ENCODE measurements around the gene SPACA4. TPM values are rescaled to one million over a fixed set of nuclear protein-coding genes. Genes with fewer than 3 reads are reported as not detected.
A peak's percentile ranks its signal among the peaks of the same experiment; 100 is the strongest.

Gene SPACA4
- polyA plus RNA-seq, 1 experiment: not detected

DNA sequence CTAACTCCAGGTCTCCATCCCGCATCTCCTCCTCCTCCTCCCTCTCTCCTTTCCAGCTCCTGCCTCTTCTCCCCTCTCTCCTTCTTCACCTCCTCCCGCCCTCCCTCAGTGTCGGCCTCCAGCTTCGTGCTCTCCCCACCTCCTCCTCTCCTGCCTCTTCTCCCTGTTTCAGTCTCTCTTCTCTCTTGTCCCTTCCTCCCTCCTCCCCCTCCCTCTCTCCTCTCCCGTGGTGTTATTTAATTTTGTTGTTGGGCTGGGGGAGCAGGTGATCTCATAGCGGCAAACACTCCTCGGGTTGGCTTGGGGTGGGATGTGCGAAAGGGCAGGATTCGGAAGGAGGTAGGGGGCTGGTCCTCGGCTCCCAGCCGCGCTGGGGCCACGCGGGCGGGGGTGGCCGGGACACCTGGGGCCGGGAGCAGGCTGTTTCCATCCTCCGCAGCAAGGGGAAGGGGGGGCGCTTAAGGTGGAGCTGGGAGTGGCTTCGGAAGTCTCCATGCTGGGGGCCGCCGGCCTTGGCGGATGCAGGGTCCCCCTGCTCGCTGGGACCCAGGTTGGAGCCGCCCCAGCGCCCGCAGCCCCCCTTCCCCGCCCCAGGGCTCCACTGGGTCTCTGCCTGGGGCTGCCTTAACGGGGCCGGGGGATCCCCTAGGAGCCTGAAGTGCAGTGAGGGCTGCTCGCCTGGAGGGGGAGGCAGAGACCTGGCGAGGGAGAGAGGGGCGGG lies 39.6 kb downstream of the SPACA4 start, which contains the start of gene CA11:
Gene CA11, minus strand, starts transcription at position 187 of the 721 bp plus-strand sequence. CDS start 555 bp downstream, outside the sequence.
- ChIA-PET CTCF (interaction anchor here (0.8 to 2.3 kb wide), 10 partner anchors 10 to 324 kb away, joined by 3 to 19 read pairs (median 6); partner anchors contain the start of gene HSD17B14), POLR2A (interaction anchor here (0.5 to 2.4 kb wide), 9 partner anchors 9 to 198 kb away, joined by 3 to 11 read pairs (median 5); partner anchors contain the start of genes DBP, RPL18 and SPHK2)
- peaks cover 2% of the 10 kb centered on the region for H3K27me3 ChIP-seq (ENCODE audit: control insufficient read depth, insufficient read depth, low read length)
- peak within 1 kb of the TSS; percentile 21 for H3K27ac ChIP-seq (ENCODE audit: low read depth, low read length)
- H3K4me3 ChIP-seq (ENCODE audit: low read depth, low read length): peak within 1 kb of the TSS; percentile 60
- no peak for DNase-seq (ENCODE audit: low read depth, low spot score)
- H3K9me3 ChIP-seq (ENCODE audit: control insufficient read depth, insufficient read depth, low read length): 0 out of 2 replicates have a peak, but pooled peaks cover under 1% of the 10 kb centered on the region
- TF ChIP-seq CTCF (IDR thresholded peaks at IDR 0.05; ENCODE audit: low read depth, low read length): peak; percentile 84

GRCh38 chr19:48646722-48647216 lies 40.2 kb downstream of the SPACA4 start:
- 0 out of 2 replicates have a peak, but pooled peaks cover 6% of the 10 kb centered on the region for H3K9me3 ChIP-seq (ENCODE audit: control insufficient read depth, insufficient read depth, low read length)
- CTCF ChIA-PET: interaction anchor here (1.3 to 2.3 kb wide), 3 partner anchors 141 to 197 kb away, joined by 3 to 19 read pairs (median 9); no protein-coding TSS in a partner anchor
- H3K27ac ChIP-seq (ENCODE audit: low read depth, low read length): no peak overlapping the region
- peak overlapping the region; percentile 44 for H3K4me3 ChIP-seq (ENCODE audit: low read depth, low read length)
- no peak for DNase-seq (ENCODE audit: low read depth, low spot score)
- H3K27me3 ChIP-seq (ENCODE audit: control insufficient read depth, insufficient read depth, low read length): peaks cover 2% of the 10 kb centered on the region
- POLR2A ChIA-PET: interaction anchor here (0.6 to 2.4 kb wide), 3 partner anchors 28 to 198 kb away, joined by 8 to 11 read pairs (median 10); partner anchors contain the start of genes RPL18 and SPHK2
- TF ChIP-seq CTCF (IDR thresholded peaks at IDR 0.05; ENCODE audit: low read depth, low read length): no peak

DNA sequence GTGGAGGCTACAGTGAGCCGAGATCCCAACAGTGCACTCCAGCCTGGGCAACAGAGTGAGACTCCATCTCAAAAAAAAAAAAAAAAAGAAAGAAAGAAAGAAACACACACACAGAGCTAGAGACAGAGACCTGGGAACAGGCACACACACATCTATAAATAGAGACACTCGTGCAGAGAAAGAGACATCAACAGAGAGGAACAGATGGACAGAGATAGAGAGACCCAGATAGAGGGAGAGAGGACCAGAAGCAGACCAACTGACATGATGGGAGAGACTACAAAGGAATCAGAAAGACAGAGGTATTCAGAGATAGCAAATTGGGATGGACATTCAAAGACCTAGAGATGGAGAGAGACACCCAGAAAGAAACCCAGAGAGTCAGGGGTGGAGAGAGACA lies 41.6 kb downstream of the SPACA4 start:
- H3K4me3 ChIP-seq (ENCODE audit: low read depth, low read length): no peak overlapping the region
- ChIA-PET POLR2A (interaction anchor here (0.6 to 1.1 kb wide), 2 partner anchors 224 to 270 kb away, joined by 3 read pairs; partner anchors contain the start of gene PPP1R15A), CTCF (no interaction called here)
- H3K9me3 ChIP-seq (ENCODE audit: control insufficient read depth, insufficient read depth, low read length): 0 out of 2 replicates have a peak, but pooled peaks cover 6% of the 10 kb centered on the region
- no peaks in the 10 kb centered on the region for H3K27me3 ChIP-seq (ENCODE audit: control insufficient read depth, insufficient read depth, low read length)
- no peak for TF ChIP-seq CTCF (IDR thresholded peaks at IDR 0.05; ENCODE audit: low read depth, low read length)
- DNase-seq (ENCODE audit: low read depth, low spot score): no peak
- H3K27ac ChIP-seq (ENCODE audit: low read depth, low read length): no peak overlapping the region

DNA sequence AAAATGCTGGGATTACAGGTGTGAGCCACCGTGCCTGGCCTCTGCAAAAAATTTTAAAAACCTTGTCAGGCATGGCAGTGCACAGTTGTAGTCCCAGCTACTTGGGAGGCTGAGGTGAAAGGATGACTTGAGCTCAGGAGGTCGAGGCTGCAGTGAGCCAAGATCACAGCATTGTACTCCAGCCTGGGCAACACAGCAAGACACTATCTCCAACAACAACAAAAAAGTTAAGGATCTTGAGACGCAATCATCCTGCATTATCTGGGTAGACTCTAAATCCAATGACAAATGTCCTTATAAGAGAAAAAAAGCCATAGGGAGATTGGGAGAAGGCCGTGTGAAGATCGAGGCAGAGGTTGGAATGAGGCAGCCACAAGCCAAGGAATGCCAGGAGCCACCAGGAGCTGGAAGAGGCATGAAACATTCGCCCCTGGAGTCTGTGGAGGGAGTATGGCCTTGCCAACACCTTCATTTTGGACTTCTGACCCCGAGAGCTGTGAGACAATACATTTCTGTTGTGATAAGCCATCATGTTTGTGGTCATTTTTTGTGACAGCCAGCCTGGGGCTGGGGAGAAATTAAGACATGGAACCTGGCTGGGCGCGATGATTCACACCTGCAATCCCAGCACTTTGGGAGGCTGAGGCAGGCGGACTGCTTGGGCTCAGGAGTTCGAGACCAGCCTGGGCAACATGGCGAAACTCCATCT lies 44.6 kb downstream of the SPACA4 start:
- H3K27me3 ChIP-seq (ENCODE audit: control insufficient read depth, insufficient read depth, low read length): no peaks in the 10 kb centered on the region
- 0 out of 2 replicates have a peak, but pooled peaks cover 6% of the 10 kb centered on the region for H3K9me3 ChIP-seq (ENCODE audit: control insufficient read depth, insufficient read depth, low read length)
- ChIA-PET POLR2A (no interaction called here), CTCF (interaction anchor here (0.7 kb wide), 1 partner anchor 24 kb away, joined by 5 read pairs; no protein-coding TSS in a partner anchor)
- no peak overlapping the region for H3K27ac ChIP-seq (ENCODE audit: low read depth, low read length)
- no peak for TF ChIP-seq CTCF (IDR thresholded peaks at IDR 0.05; ENCODE audit: low read depth, low read length)
- DNase-seq (ENCODE audit: low read depth, low spot score): no peak
- no peak overlapping the region for H3K4me3 ChIP-seq (ENCODE audit: low read depth, low read length)
